ENCODE data around the gene ZDHHC5.
"Not testable (repeated sequence)": the region's sequence is repeated elsewhere in the genome, so short reads cannot be mapped to it uniquely, and the experiment has no call there.

DNA sequence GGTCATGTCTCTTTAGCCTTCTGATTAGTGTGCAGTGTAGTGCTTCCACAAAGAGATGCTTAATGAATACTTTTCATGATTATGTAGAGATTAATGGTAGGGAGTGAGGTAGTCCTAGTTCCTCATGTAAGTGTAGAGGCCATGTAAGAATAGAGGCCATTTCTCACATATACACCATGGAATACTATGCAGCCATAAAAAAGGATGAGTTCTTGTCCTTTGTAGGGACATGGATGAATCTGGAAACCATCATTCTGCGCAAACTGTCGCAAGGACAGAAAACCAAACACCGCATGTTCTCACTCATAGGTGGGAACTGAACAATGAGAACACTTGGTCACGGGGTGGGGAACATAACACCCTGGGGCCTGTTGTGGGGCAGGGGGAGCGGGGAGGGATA is 22.6 kb downstream of the ZDHHC5 start:
- TF ChIP-seq, protein P1, sequence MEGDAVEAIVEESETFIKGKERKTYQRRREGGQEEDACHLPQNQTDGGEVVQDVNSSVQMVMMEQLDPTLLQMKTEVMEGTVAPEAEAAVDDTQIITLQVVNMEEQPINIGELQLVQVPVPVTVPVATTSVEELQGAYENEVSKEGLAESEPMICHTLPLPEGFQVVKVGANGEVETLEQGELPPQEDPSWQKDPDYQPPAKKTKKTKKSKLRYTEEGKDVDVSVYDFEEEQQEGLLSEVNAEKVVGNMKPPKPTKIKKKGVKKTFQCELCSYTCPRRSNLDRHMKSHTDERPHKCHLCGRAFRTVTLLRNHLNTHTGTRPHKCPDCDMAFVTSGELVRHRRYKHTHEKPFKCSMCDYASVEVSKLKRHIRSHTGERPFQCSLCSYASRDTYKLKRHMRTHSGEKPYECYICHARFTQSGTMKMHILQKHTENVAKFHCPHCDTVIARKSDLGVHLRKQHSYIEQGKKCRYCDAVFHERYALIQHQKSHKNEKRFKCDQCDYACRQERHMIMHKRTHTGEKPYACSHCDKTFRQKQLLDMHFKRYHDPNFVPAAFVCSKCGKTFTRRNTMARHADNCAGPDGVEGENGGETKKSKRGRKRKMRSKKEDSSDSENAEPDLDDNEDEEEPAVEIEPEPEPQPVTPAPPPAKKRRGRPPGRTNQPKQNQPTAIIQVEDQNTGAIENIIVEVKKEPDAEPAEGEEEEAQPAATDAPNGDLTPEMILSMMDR (IDR thresholded peaks at IDR 0.05; ENCODE audit: borderline replicate concordance, extremely low read depth, low read length, poor library complexity, severe bottlenecking): not testable (repeated sequence)
- not testable (repeated sequence) for TF ChIP-seq EZH2 (IDR thresholded peaks at IDR 0.05; ENCODE audit: borderline replicate concordance, low read depth, low read length, severe bottlenecking)

Measured in DND-41 (cell line).